Breast epithelium (tissue), 4 donors: Measurements from ENCODE around the gene OR2A42. TPM values are rescaled to one million over a fixed set of nuclear protein-coding genes. Genes with fewer than 3 reads are reported as not detected.
"Not testable (repeated sequence)": the region's sequence is repeated elsewhere in the genome, so short reads cannot be mapped to it uniquely, and the experiment has no call there.

Experiments used
- DNase-seq, 2 donors: peaks; one replicate each; pipeline ENCODE4 v3.0.0-alpha.2; 2019; ENCODE audit warnings: low spot score in 2 of 2
- H3K27ac ChIP-seq, 2 donors: fragments of 200-600 bp; sonication (generic) in 1 of 2; one replicate each; pipeline ENCODE4 v1.5.1; 2016 to 2019; ENCODE audit warnings: mild to moderate bottlenecking in 1 of 2
- H3K27me3 ChIP-seq, 2 donors: fragments of 200-600 bp; sonication (generic) in 1 of 2; one replicate each; pipeline versions ENCODE4 v1.5.1 to v1.6.0; 2017 to 2019; ENCODE audit warnings: control low read depth in 1 of 2, mild to moderate bottlenecking in 1 of 2
- H3K36me3 ChIP-seq: fragments of 200-600 bp; one replicate; pipeline ENCODE4 v1.5.1; 2019
- H3K4me1 ChIP-seq, 2 donors: fragments of 200-600 bp; sonication (generic); one replicate each; pipeline ENCODE4 v1.5.1; 2016 to 2019; ENCODE audit warnings: control low read depth in 1 of 2
- H3K4me3 ChIP-seq, 3 donors: fragments of 200-600 bp; sonication (generic); 1 replicate in 2 of 3; 2 replicates in 1 of 3; pipeline ENCODE4 v1.5.1; 2016 to 2019; ENCODE audit warnings: mild to moderate bottlenecking in 3 of 3, moderate library complexity in 2 of 3
- H3K9me3 ChIP-seq, 2 donors: fragments of 200-600 bp; sonication (generic) in 1 of 2; one replicate each; pipeline ENCODE4 v1.5.1; 2016 to 2019; ENCODE audit warnings: control low read depth in 1 of 2
- CTCF ChIP-seq, 3 donors: fragments of 450-650 bp; IDR thresholded peaks; one replicate each; pipeline ENCODE4 v1.5.1; 2016 to 2017; ENCODE audit warnings: antibody characterized with exemption in 3 of 3, mild to moderate bottlenecking in 3 of 3, moderate library complexity in 3 of 3
- POLR2A ChIP-seq: fragments of 450-650 bp; IDR thresholded peaks from one replicate; pipeline ENCODE4 v1.6.1; 2016; ENCODE audit warnings: antibody characterized with exemption, mild to moderate bottlenecking, moderate library complexity
- POLR2AphosphoS5 ChIP-seq, 3 donors: sonication (generic); formaldehyde crosslinking; IDR thresholded peaks; one replicate each; pipeline ENCODE4 v1.6.1; 2017; ENCODE audit warnings: antibody characterized with exemption in 3 of 3
- intact Hi-C: fragments of 100-400 bp; cut with DNase I; formaldehyde crosslinking; loops from one replicate; pipeline ENCODE4 v1.15.1; 2023; ENCODE audit warnings: low total_unique reads
- total RNA-seq, 3 donors: library from RNA; depleted of rRNA; stranded (reverse); fragments of >200 nt; gene quantifications; one replicate each; pipeline ENCODE4 v1.1.0, GENCODE V29; 2016

The OR2A42 gene
- total RNA-seq, 3 donors from 2014 or later: under 0.01 to 0.66 (median 0.15) TPM

DNA sequence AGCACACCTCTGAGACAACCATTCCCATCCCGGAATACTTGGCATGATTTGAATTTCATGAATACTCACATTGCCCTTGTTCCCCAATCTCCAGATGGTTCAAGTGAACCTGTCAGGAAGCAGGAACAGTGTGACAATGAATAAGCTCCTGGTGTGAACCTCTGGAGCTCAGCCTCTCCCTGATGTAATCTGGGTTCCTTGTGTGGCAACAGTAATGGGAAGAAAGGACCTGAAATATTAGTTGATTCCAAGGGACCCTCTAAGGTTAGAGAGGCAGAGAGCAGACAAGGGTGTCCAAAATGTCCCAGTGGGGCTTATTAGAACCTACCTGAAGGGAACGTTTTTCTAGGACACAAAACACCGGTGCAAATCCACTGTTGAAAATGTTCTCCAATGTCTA, 16.7 kb upstream of the OR2A42 start:
- intact Hi-C loops: no loop called here
- TF ChIP-seq CTCF (IDR thresholded peaks at IDR 0.05) (no peak), POLR2A (no peak), POLR2AphosphoS5 (IDR thresholded peaks at IDR 0.05) (no peak)
- DNase-seq: no peak

DNA sequence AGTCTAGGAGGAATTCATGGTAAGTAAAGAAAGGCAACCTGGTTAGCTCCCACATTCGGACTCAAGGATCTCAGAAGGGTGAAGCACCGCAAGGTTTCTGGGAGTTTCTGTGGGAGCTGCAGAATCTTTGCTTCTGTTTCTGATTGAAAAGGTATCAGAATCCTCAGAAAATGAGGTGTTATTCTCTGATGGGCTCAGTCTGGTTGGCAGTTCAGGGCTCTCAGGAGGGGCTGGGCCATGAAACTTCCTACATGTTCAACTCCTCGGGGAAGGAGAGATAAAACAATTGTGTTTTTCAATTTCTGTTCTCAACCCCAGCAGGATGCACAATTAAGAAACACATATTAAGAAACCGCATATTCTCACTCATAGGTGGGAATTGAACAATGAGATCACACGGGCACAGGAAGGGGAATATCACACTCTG, 16.1 kb upstream of the OR2A42 start:
- DNase-seq: no peak
- Histone ChIP-seq H3K27me3 (no peaks in the 10 kb centered on the region), H3K9me3 (no peaks in the 10 kb centered on the region), H3K4me1 (no peaks in the 10 kb centered on the region), H3K4me3 (no peak overlapping the region), H3K27ac (no peak overlapping the region), H3K36me3 (no peaks in the 10 kb centered on the region)
- TF ChIP-seq POLR2A (no peak), POLR2AphosphoS5 (IDR thresholded peaks at IDR 0.05) (no peak), CTCF (IDR thresholded peaks at IDR 0.05) (no peak)
- intact Hi-C loops: no loop called here

More for the DNA sequence above, 16.7 kb upstream of the OR2A42 start:
- H3K4me1 ChIP-seq: no peaks in the 10 kb centered on the region
- no peak overlapping the region for H3K4me3 ChIP-seq
- no peaks in the 10 kb centered on the region for H3K27me3 ChIP-seq
- no peaks in the 10 kb centered on the region for H3K9me3 ChIP-seq
- no peaks in the 10 kb centered on the region for H3K36me3 ChIP-seq
- no peak overlapping the region for H3K27ac ChIP-seq

DNA sequence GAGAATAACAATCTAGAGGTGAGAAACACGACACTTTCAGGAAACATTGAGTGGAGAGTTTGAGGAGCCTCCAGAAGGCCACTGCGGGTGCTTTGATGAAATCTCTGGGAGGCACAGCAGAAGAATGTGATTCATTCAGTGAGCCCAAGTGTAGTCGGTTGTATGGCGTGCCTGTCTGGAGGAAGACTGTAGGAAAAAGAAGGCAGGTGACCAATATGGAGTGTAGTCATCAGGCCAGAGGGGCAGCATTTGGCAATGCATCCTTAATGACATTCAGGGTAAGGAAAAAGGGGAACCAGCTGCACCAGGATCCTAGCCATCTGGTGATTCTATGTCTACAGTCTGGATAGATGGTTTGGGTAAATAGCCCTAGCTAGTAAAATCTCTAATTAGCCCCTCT, 12.9 kb upstream of the OR2A42 start:
- H3K9me3 ChIP-seq, H3K4me3 ChIP-seq, H3K36me3 ChIP-seq, H3K27me3 ChIP-seq, H3K4me1 ChIP-seq, DNase-seq, H3K27ac ChIP-seq, intact Hi-C loops: not testable (repeated sequence)

DNA sequence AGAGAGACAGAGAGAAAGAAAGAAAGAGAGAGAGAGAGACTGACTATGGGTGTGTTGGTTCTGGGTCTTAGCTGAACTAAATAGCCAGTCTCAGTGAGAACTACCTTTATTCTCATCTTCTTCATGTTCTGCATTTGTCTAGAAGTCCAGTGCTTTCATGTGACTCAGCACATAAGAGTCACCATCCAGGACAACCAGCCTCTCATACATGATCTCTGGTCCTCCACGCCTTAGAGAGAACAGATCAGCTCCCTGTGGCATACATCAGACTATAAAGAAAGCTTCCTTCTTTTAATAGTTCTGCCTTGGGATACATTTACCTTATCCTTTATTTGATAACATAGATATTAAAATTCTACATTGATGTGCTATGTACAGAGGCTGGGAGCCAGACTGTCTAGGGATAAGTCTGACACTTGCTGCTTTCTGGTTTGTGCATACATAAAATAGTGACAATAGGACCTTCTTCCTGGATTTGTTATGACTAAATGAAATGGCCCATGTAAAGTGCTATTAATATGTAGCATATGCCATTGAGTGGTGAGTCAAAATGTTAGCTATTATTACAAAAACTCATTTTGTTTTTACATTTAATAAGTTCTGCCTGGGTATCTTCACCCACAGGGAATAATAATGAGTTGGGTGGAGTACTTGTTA, 8.4 kb upstream of the OR2A42 start:
- H3K4me1 ChIP-seq, H3K36me3 ChIP-seq, intact Hi-C loops: not testable (repeated sequence)

DNA sequence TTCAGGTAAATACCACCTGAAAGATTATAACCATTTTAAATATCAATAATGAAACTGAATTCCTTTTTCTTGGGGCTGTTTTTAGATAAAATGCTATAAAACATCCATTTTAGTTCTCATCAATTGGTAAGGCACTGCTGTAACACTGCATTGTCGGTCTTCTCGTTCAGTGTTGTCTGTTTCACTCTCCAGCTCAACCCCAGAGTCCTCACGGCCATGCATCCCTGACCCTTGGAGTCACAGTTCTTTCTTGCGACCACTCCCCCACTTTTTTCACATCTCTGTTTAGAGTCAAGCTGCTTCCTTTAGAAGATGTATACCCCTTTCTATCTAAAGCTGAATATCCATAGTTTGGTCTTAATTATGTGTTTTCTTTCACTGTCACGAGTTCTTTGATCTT, 7.6 kb upstream of the OR2A42 start:
- H3K4me3 ChIP-seq, H3K27me3 ChIP-seq, H3K4me1 ChIP-seq, H3K9me3 ChIP-seq, H3K36me3 ChIP-seq, H3K27ac ChIP-seq, intact Hi-C loops, DNase-seq: not testable (repeated sequence)

More for the DNA sequence above, 8.4 kb upstream of the OR2A42 start:
- DNase-seq, H3K27me3 ChIP-seq, H3K27ac ChIP-seq, H3K4me3 ChIP-seq, H3K9me3 ChIP-seq: not testable (repeated sequence)

DNA sequence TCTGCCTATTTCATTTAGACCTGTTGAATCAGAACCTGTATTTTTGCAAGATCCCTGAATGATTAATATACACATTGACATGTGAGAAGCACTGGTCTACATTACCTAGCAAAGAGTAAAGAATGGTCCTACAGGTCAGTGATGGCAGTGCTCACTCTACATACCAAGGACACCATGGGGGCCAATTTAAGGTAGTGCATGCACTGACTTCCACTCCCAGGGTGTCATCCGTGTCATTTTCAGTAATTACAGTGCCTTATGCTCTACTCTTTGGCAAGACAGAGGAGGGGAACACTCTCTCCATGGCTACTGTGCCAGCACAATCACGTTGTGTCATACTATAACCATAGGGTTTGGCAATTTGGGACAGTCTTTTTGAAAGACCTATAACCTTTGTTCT, 6.0 kb upstream of the OR2A42 start:
- intact Hi-C loops, H3K9me3 ChIP-seq, H3K27me3 ChIP-seq, H3K27ac ChIP-seq, DNase-seq, H3K36me3 ChIP-seq, H3K4me3 ChIP-seq, H3K4me1 ChIP-seq: not testable (repeated sequence)

GRCh38 chr7:144238530-144239082, 799 bp downstream of the OR2A42 start:
- H3K27ac ChIP-seq, H3K27me3 ChIP-seq, H3K9me3 ChIP-seq, intact Hi-C loops, H3K4me3 ChIP-seq, H3K4me1 ChIP-seq, DNase-seq, H3K36me3 ChIP-seq: not testable (repeated sequence)

GRCh38 chr7:144233039-144233438, 6.4 kb downstream of the OR2A42 start:
- not testable (repeated sequence) for H3K27me3 ChIP-seq

DNA sequence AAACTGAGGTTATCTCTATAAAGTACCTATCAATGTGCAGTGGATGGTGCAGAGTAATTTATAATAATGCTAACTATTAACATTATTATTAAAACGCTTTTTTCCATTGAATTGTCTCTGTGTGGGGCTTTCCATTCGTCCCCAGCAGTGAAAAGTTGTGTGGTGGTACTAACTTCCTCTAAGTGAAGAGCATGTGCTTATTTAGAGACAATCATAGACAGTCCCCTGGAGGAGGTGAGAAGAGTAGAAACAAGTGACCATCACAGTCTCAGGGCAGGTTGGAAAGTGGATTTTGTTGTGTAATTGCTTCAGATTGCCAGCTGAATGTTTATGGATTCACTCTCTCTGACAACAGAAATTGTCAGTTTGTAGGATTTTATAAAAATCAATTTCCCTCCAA, 8.4 kb downstream of the OR2A42 start:
- intact Hi-C loops, H3K4me1 ChIP-seq, DNase-seq, H3K9me3 ChIP-seq, H3K27me3 ChIP-seq, H3K4me3 ChIP-seq, H3K27ac ChIP-seq, H3K36me3 ChIP-seq: not testable (repeated sequence)

More at GRCh38 chr7:144233039-144233438, 6.4 kb downstream of the OR2A42 start:
- H3K4me1 ChIP-seq, H3K36me3 ChIP-seq, intact Hi-C loops, H3K9me3 ChIP-seq, H3K27ac ChIP-seq, H3K4me3 ChIP-seq, DNase-seq: not testable (repeated sequence)

DNA sequence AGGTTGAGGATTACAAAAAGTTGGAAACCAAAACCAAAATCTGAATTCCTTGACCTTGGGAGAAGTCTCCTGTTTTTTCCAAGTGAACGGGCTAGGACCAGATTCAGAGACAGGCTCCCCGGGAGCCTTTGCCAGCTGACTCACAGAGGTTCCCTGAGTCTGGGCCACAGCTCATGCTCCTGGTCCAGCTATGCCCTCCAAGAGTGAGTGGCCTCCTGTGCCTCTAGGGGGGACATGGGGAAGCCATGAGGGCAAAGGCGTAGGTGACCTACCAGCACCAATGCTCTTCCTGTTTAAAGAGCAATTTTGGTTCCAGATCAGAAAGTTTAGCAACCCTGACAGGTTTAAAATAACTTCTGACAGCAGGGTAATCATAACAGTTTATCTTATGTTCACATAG, 10.6 kb downstream of the OR2A42 start:
- H3K4me1 ChIP-seq, H3K4me3 ChIP-seq, H3K27me3 ChIP-seq, H3K36me3 ChIP-seq, intact Hi-C loops, H3K27ac ChIP-seq, DNase-seq, H3K9me3 ChIP-seq: not testable (repeated sequence)

- H3K27ac ChIP-seq, DNase-seq, H3K4me1 ChIP-seq, H3K36me3 ChIP-seq, H3K9me3 ChIP-seq, H3K4me3 ChIP-seq, intact Hi-C loops, H3K27me3 ChIP-seq: not testable (repeated sequence)
Observed at GRCh38 chr7:144226866-144227265, 12.5 kb downstream of the OR2A42 start.
